D721Med (cell line): ENCODE results near the gene NECTIN2.

Experiments used
- DNase-seq: peaks from one replicate; pipeline ENCODE4 v3.0.0; 2011; ENCODE audit warnings: low spot score; ENCODE audit not compliant: insufficient read length
- FAIRE-seq: peaks from 2 replicates; lab custom pipeline; 2011; peaks lifted over from hg19 to GRCh38; lab: Jason Lieb, UNC
- CTCF ChIP-seq: IDR thresholded peaks from 2 replicates; pipeline ENCODE4 v1.5.1; 2012; ENCODE audit warnings: mild to moderate bottlenecking, control low read depth; ENCODE audit not compliant: insufficient read depth; ENCODE audit errors: missing control alignments

The NECTIN2 gene

GRCh38 chr19:44894052-44894400, 47.9 kb downstream of the NECTIN2 start:
- no peak for DNase-seq
- TF ChIP-seq CTCF, result no peak
- no peak for FAIRE-seq

- TF ChIP-seq CTCF, result no peak
- DNase-seq (no peak), FAIRE-seq (no peak)
Observed at GRCh38 chr19:44894946-44895345, 48.8 kb downstream of the NECTIN2 start.

GRCh38 chr19:44897835-44898234, 51.7 kb downstream of the NECTIN2 start:
- FAIRE-seq, result no peak
- no peak for TF ChIP-seq CTCF
- no peak for DNase-seq

DNA sequence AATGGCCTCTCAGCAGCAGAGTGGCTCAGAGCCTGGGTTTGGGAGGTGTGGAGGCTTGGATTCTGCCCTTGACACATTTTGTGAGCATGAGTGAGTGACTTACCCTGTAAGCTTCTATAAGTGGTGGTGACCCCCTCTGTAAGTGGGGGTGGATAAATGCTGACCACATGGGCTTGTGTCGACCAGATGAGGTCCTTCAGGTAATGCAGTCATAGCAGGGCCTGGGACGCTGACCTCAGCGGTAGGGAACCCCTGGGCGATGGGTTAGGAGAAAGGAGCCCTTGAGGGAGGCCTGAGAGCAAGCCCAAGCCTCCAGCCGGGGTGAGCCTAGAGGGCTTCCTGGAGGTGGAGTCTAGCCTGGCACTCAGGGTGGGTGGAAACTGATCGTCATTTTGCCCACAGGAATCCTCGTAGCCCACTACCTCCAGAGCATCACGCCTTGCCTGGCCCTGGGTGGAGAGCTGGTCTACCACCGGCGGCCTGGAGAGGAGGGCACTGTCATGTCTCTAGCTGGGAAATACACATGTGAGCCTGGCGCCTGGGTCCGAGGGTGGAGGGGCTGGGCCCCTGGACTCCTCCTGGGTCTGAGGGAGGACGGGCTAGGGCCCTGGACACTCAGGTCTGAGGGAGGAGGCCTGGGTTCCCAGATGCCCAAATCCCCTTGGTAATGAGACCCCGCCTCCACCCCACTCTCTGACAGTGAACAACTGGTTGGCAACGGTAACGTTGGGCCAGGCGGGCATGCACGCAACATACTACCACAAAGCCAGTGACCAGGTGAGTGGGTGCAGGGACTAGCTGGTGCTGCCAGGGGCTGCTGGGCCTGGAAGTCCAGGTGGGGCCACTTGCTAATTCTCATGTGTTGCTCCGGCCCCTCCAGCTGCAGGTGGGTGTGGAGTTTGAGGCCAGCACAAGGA, 54.5 kb downstream of the NECTIN2 start:
- FAIRE-seq, result no peak

DNA sequence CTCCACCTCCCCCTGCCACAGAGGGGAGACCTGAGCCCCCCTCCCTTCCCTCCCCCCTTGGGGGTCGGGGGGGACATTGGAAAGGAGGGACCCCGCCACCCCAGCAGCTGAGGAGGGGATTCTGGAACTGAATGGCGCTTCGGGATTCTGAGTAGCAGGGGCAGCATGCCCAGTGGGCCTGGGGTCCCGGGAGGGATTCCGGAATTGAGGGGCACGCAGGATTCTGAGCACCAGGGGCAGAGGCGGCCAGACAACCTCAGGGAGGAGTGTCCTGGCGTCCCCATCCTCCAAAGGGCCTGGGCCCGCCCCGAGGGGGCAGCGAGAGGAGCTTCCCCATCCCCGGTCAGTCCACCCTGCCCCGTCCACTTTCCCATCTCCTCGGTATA, 57.1 kb downstream of the NECTIN2 start:
- FAIRE-seq (no peak), DNase-seq (no peak)
- TF ChIP-seq CTCF, result no peak

More for the DNA sequence above, 54.5 kb downstream of the NECTIN2 start:
- no peak for TF ChIP-seq CTCF
- DNase-seq, result no peak

- TF ChIP-seq CTCF, result peak; percentile 84
- no peak for FAIRE-seq
- DNase-seq, result peak; percentile 82
Observed at GRCh38 chr19:44903602-44904425, 57.7 kb downstream of the NECTIN2 start.
